GM12874 (cell line): ENCODE results near the gene KCNH3.

Source experiments
- CTCF ChIP-seq: IDR thresholded peaks from 2 replicates; pipeline ENCODE4 v1.5.1; 2011; ENCODE audit warnings: low read depth, mild to moderate bottlenecking, control low read depth, low read length, moderate library complexity; ENCODE audit not compliant: insufficient read depth

Gene KCNH3

GRCh38 chr12:49548822-49549648 lies 10.2 kb downstream of the KCNH3 start:
- TF ChIP-seq CTCF: 0 out of 2 replicates have a peak, but pooled peaks have one; percentile 13

- no peak for TF ChIP-seq CTCF
Observed at GRCh38 chr12:49549735-49550692, 11.2 kb downstream of the KCNH3 start.

GRCh38 chr12:49550693-49551252 lies 11.9 kb downstream of the KCNH3 start:
- TF ChIP-seq CTCF: no peak

GRCh38 chr12:49552014-49552413 lies 13.2 kb downstream of the KCNH3 start:
- no peak for TF ChIP-seq CTCF

GRCh38 chr12:49552425-49552824 lies 13.6 kb downstream of the KCNH3 start:
- TF ChIP-seq CTCF: no peak

GRCh38 chr12:49552899-49553298 lies 14.1 kb downstream of the KCNH3 start:
- no peak for TF ChIP-seq CTCF
